ENCODE data around the gene APOA1.

APOA1 gene

GRCh38 chr11:116837231-116838091, at the start of gene APOA1:
Gene APOA1, minus strand, starts transcription at chr11:116837622. Its CDS starts 235 bp downstream, at chr11:116837387.
- DNase-seq (ENCODE audit: low read depth) = no peak

GRCh38 chr11:116885951-116886655, 48.7 kb upstream of the APOA1 start:
- no peak for DNase-seq (ENCODE audit: low read depth)

GRCh38 chr11:116882386-116882785, 45.0 kb upstream of the APOA1 start:
- no peak for DNase-seq (ENCODE audit: low read depth)

GRCh38 chr11:116881143-116881542, 43.7 kb upstream of the APOA1 start:
- no peak for DNase-seq (ENCODE audit: low read depth)

GRCh38 chr11:116879800-116880625, 42.6 kb upstream of the APOA1 start:
- no peak for DNase-seq (ENCODE audit: low read depth)

- DNase-seq (ENCODE audit: low read depth) = no peak
Observed at GRCh38 chr11:116876656-116877055, 39.2 kb upstream of the APOA1 start.

- DNase-seq (ENCODE audit: low read depth) = no peak
Observed at GRCh38 chr11:116875194-116875593, 37.8 kb upstream of the APOA1 start.

- DNase-seq (ENCODE audit: low read depth) = no peak
Observed at GRCh38 chr11:116874251-116874650, 36.8 kb upstream of the APOA1 start.

GRCh38 chr11:116873381-116873780, 36.0 kb upstream of the APOA1 start:
- no peak for DNase-seq (ENCODE audit: low read depth)

GRCh38 chr11:116871248-116871647, 33.8 kb upstream of the APOA1 start:
- no peak for DNase-seq (ENCODE audit: low read depth)

GRCh38 chr11:116870054-116870453, 32.6 kb upstream of the APOA1 start:
- no peak for DNase-seq (ENCODE audit: low read depth)

- DNase-seq (ENCODE audit: low read depth) = no peak
Observed at GRCh38 chr11:116869610-116870009, 32.2 kb upstream of the APOA1 start.

- no peak for DNase-seq (ENCODE audit: low read depth)
Observed at GRCh38 chr11:116868066-116868465, 30.6 kb upstream of the APOA1 start.

GRCh38 chr11:116867619-116868018, 30.2 kb upstream of the APOA1 start:
- DNase-seq (ENCODE audit: low read depth) = no peak

GRCh38 chr11:116866804-116867455, 29.5 kb upstream of the APOA1 start:
- DNase-seq (ENCODE audit: low read depth) = no peak

- no peak for DNase-seq (ENCODE audit: low read depth)
Observed at GRCh38 chr11:116865696-116866095, 28.3 kb upstream of the APOA1 start.

GRCh38 chr11:116864531-116864930, 27.1 kb upstream of the APOA1 start:
- DNase-seq (ENCODE audit: low read depth) = no peak

GRCh38 chr11:116862951-116863350, 25.5 kb upstream of the APOA1 start:
- no peak for DNase-seq (ENCODE audit: low read depth)

- DNase-seq (ENCODE audit: low read depth) = no peak
Observed at GRCh38 chr11:116862185-116862584, 24.8 kb upstream of the APOA1 start.

- no peak for DNase-seq (ENCODE audit: low read depth)
Observed at GRCh38 chr11:116861539-116861938, 24.1 kb upstream of the APOA1 start.

GRCh38 chr11:116860303-116860702, 22.9 kb upstream of the APOA1 start:
- DNase-seq (ENCODE audit: low read depth) = no peak

- no peak for DNase-seq (ENCODE audit: low read depth)
Observed at GRCh38 chr11:116859175-116859574, 21.8 kb upstream of the APOA1 start.
